ENCODE results near the gene C11orf65. TPM values are rescaled to one million over a fixed set of nuclear protein-coding genes. Genes with fewer than 3 reads are reported as not detected.

C11orf65 gene
- total RNA-seq, 1 donor from 2014 or later, result 0.30 TPM

Other genes starting within 250 kb of the C11orf65 start
- gene NPAT, start 244.9 kb downstream of the C11orf65 start, total RNA-seq, result 29.3 and 29.8 TPM in 2 replicates
- 37.6 and 42.5 TPM in 2 replicates for gene ATM, start 244.5 kb downstream of the C11orf65 start, total RNA-seq
- gene POGLUT3, start 30.9 kb upstream of the C11orf65 start, total RNA-seq, result 8.1 and 8.6 TPM in 2 replicates
- gene EXPH5, start 126.2 kb upstream of the C11orf65 start, total RNA-seq, result 0.90 and 0.91 TPM in 2 replicates
- 68.9 and 71.6 TPM in 2 replicates for gene DDX10, start 197.5 kb upstream of the C11orf65 start, total RNA-seq

Data from activated CD4-positive, alpha-beta T cell treated with anti-CD3 and anti-CD28 coated beads, Interleukin-2, amount 10 ng/mL, durations not matched to agents 24 days and 14 days (primary cell).